Renal pelvis (tissue), 4 donors: ENCODE measurements around the gene MYLK. TPM values are rescaled to one million over a fixed set of nuclear protein-coding genes. Genes with fewer than 3 reads are reported as not detected.

Experiments used
- DNase-seq: peaks from one replicate; pipeline ENCODE4 v3.0.0-alpha.2; 2013
- polyA plus RNA-seq, 3 donors: library from polyadenylated mRNA; unstranded; fragments of 120-200 nt; gene quantifications; one replicate each; pipeline ENCODE4 v1.2.1, GENCODE V29; 2013; ENCODE audit not compliant: insufficient read length in 3 of 3

MYLK gene
- polyA plus RNA-seq, 3 donors = 126 to 154 (median 144) TPM

GRCh38 chr3:123779655-123780231 is 104.4 kb downstream of the MYLK start:
- DNase-seq = no peak

DNA sequence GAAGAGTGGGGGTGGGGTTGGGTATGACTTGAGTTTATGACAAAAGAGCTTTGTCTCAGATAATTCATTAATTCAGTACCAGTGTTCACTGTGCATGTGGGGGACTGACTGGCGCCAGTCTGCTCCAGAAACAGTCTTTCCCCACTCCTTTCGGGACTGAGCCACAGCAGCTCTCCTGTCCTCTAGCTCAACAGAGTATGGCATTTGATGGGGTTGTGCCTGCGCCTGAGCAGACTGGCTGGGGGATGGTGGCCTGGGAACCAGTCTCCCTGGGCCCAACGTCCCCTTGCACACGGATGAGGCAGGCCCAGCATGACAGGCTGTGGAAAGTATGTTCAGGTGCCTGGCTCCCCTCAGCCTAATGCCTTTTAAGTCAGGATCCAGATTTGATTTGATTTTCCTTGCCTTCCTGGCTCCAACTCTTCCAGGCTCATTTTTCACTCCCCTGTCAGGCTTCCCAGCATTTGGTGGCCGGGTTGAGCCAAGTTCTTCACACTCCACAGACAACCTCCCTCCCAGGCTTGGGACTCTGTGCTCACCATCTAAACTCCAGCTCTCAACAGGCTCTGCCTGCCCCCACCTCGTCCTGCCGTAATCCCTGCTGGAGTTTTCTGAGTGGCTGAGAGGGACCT is 105.0 kb downstream of the MYLK start:
- DNase-seq = no peak

DNA sequence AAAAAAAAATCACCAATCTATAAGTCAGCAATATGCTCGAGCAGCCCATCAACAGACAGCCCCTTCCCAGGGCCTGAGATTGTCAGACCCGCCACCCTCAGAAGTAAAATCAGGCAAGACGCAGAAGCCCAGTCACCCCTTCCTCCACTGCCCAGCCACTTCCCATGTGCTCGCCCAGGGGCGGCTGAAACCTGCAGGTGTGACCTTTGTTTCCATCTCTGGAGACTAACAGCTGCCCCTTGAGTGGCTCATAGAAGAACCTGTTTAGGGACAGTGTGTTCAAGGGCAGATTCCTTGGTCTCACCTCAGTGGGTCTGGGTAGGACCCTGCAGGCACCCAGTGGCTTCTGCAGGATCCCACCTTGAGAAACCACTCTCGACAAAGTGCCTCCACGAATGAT is 105.6 kb downstream of the MYLK start:
- DNase-seq = no peak

- DNase-seq = no peak
Observed at GRCh38 chr3:123776071-123776782, 107.9 kb downstream of the MYLK start.

DNA sequence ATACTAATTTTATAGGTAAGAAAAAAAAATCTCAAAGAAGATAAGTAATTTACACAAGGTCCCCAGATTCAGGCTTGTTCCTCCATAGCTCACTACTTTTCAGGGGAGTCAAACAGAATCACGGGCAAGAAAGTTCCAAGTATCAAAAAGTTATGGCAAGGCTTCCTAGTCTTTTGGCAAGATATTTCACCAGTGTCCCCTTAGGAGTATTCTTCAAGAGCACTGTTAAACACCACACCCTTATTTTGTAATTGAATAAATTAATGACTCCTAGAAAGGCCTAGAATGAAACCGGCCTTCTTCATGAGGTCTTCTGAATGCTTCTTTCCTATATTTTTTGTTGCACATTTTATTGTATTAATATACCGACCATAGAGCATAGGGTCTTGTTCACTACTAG is 109.7 kb downstream of the MYLK start:
- DNase-seq = no peak

GRCh38 chr3:123773681-123774431 is 110.3 kb downstream of the MYLK start:
- no peak for DNase-seq

DNA sequence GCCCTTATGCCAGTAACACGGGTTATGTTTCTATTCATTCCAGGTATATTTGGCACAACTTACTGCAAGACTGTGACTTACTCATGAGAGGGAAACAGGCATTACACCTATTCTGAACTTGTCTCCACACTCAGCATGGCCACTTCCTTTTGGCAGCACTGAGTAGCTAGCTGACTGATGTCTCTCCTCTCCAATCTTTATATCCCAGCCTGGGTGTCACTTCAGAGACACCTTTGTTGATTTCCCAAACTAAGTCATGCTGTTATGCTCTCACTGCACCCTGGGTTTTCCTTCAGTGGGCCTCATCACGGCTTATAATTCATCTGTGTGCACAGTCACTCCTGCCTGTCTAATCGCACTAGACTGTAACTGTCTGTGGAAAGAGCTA is 114.8 kb downstream of the MYLK start:
- DNase-seq = no peak

- DNase-seq = no peak
Observed at GRCh38 chr3:123768480-123769355, 115.4 kb downstream of the MYLK start.

DNA sequence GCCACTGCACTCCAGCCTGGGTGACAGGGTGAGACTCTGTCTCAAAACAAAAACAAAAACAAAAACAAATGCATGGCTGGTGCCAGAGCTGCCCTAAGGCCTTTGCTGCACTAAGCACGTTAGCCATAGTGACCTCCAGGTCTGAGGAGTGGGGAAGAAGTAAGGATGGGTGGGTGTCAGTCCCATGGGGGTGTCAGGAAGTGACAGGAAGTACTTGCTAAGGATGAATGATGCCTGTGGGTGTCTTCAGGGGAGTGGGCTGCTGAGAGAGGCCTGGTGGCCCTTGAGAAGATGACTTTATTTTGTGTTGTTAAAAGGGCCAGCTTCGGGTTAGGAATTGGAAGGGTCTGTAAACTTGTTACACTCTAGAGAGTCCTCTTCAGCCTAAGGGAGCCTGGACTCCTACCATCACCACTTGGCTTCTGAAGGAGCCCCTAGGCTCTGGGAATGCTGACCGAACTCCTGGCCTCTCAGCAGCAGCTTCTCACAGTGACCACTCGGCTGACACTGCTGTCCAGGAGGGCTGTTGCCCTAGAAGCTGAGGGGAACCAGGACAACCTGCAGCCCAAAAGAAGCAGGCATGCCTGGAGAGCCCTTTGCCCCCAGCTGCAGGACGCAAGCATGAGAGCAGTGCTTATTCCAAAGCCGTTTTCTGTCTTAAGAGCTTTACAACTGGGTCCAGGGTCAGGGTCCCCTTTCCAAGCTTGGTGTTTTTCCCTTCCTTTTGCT is 116.4 kb downstream of the MYLK start:
- DNase-seq = no peak

DNA sequence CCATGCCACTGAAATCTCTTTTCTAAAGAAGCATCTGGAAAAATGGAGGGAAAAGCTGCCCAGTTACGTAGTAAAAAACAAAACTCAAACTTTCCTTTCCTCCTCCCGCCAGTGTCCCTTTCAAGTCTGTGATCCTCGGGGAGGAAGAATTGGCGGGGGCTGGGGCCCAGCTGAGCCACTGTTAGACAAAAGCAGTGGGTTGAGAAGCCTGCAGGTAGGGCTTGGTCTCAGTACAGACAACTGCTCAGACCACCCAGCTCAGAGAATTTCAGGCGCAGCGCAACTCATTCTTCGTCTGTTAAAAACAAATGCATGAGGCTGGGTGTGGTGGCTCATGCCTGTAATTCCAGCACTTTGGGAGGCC is 117.1 kb downstream of the MYLK start:
- DNase-seq = no peak

GRCh38 chr3:123766193-123767008 is 117.7 kb downstream of the MYLK start:
- no peak for DNase-seq

GRCh38 chr3:123765475-123766128 is 118.5 kb downstream of the MYLK start:
- DNase-seq = no peak

GRCh38 chr3:123764647-123765046 is 119.5 kb downstream of the MYLK start:
- DNase-seq = no peak

DNA sequence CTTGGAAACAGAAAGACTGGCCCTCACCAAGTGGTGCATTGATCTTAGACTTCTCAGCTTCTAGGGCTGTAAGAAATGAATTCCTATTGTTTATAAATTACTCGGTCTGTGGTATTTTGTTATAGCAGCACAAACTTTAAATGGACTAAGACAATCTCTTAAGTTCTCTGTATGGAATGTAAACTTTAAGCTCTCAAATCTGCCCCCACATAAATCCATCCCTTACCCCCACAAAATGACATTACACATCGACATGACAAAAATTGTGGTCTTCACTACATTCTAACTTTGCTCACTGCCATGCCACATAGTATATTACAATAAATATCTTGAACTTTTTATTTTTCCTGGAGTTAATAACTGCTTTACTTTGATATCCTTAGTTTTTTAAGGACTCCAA is 121.3 kb downstream of the MYLK start:
- DNase-seq = no peak

- no peak for DNase-seq
Observed at GRCh38 chr3:123760817-123761216, 123.3 kb downstream of the MYLK start.

- no peak for DNase-seq
Observed at GRCh38 chr3:123759871-123760270, 124.3 kb downstream of the MYLK start.

DNA sequence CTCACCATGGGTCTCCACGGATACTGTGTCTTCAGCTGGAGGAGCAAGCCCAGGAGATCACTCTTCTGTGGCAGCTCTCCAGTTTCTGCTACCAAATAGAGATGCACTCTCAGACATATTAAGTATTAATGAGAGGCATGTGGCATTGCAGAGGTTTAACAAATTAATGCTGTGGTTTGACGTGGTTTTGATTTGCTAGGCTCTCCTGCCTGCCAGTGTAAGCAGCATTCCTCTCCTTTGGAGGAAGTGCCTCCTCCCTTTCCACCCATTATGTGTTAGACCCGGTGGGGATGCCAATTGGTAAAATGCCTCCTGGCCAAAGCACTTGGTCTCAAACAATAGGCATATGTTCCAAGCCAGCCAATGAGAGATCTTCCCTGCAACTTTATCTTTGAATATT is 124.8 kb downstream of the MYLK start:
- no peak for DNase-seq

- no peak for DNase-seq
Observed at GRCh38 chr3:123758081-123758564, 126.0 kb downstream of the MYLK start.

- DNase-seq = no peak
Observed at GRCh38 chr3:123757281-123757940, 126.7 kb downstream of the MYLK start.
